Activated CD4-positive, CD25-positive, alpha-beta regulatory T cell treated with anti-CD3 and anti-CD28 coated beads, Interleukin-2, amount 50 U/mL, for 16 hours (primary cell): ENCODE data around the gene SWAP70.
"Not testable (repeated sequence)": the region's sequence is repeated elsewhere in the genome, so short reads cannot be mapped to it uniquely, and the experiment has no call there.

Experiments
- DNase-seq: peaks from one replicate; pipeline ENCODE4 v3.0.0-alpha.2; 2020; ENCODE audit warnings: low read depth, low spot score

SWAP70 gene

GRCh38 chr11:9663699-9664275, at the start of gene SWAP70:
TSS of gene SWAP70 (plus strand) at chr11:9664077. CDS start at chr11:9664180, 103 bp downstream.
- DNase-seq = peak; percentile 43

DNA sequence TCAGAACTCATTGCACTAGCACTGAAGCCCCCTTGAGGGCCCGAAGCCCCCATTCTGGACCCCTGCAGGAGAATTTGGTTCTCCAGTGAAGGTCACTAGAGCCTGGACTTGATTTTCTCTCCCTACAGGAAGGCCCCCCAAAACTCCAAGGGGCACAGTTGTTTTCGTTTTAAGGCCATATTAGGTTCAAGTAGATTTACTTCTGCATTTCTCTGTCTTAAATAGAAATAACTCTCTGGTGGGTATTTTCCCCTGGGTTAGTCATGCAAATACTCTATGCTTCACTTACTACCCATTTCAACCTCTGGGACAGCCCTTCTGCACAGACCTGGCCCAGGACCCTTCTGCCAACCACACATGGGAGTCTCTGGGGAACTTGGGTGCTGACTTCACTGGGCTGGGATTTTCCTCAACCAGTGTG, 48.8 kb upstream of the SWAP70 start:
- DNase-seq = no peak

DNA sequence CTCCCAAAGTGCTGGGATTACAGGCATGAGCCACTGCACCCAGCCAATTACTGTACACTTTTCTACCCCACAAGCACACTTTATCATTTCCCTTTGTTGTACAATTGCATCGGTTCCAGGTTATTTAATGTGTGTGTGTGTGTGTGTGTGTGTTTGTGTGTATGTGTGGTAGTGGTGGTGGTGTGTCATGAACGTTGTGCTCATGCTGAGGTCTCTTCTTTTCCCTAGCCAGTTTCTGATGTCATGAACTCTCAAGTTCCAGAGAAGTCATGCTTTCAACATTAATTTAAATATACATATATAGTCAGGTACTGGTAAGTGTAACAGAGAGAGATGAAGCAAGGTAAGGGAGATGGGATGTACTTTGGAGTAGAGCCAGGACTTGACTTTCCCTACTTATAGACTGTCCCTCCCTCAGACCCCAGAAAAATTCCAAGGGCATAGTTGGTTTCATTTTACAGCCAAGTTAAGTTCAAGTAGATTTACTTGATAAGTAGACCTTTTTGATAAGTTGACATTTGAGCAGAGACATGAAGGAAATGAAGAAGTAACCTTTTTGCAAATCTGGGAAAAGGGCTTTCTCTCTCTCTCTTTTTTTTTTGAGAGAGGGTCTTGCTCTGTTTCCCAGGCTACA, 47.7 kb upstream of the SWAP70 start:
- DNase-seq = no peak

DNA sequence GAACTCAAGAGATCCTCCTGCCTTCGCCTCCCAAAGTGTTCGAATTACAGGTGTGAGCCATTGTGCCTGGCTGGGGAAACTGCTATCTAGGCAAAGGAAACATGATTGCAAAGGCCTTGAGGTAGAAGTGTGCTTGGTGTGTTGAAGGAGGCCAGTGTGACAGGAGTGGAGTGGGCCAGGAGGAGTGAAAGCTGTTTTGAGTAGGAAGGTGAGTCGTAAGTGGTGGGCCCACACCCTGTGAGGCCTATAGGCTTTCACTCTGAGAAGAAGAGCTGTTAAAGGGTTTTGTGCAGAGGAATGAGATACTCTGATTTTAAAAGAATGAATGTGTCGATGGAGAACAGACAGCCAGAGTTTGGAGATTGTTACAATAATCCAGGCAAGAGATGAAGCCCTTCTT, 47.0 kb upstream of the SWAP70 start:
- no peak for DNase-seq

DNA sequence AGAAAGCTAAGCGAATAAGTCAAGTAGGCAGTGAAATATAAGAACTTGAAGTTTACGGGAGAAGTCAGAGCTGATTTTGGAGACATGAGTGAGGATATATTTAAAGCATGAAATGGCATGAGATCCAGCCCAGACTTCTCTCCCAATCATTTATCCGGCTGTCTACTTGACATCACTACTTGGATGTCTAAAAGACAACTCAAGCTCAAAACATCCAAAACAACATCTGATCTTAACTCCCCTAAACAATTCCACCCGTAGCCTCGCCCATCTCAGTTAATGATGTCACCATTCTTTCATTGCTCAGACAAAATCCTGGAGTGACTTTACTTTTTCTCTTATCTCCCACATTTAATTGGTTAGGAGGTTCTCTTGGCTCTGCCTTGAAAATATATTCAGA, 45.9 kb upstream of the SWAP70 start:
- no peak for DNase-seq

DNA sequence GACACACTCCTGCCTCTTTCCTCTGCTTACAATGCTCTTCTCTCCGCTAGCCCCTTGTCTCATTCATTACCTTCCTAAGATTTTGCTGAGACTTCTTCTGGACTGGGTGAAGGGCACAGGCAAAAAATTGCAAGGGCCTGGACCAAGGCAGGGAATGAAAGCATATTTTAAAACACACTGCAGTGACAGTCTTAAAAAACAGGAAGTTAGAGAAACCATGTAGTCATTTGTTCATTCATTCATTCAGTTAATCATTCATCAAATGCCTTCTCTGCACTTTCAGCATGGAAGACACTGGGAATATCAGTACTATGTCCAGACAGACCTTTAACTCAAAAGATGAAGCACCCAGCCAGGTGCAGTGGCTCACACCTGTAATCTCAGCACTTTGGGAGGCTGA, 44.9 kb upstream of the SWAP70 start:
- DNase-seq = no peak

DNA sequence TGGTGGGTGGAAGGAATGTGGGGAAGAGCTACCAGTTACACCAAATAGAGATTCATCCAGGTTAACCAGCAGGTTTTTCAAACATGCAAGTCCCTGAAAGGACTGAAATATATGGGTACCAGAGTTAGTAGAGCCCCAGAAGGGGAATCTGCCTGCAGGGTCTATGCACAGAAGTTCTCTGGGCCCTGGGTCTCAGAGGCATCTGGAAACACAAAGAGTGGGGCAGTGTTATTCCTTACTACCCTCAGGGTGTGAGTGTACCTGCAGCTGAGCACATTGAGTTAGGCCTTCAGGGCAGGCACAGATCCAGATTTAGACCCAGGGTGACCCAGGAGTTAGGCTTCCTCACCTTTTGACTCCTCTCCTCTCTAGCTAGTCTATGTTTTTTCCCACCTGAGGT, 43.9 kb upstream of the SWAP70 start:
- DNase-seq = no peak

- not testable (repeated sequence) for DNase-seq
Measured at GRCh38 chr11:9622353-9622752, 41.5 kb upstream of the SWAP70 start.

DNA sequence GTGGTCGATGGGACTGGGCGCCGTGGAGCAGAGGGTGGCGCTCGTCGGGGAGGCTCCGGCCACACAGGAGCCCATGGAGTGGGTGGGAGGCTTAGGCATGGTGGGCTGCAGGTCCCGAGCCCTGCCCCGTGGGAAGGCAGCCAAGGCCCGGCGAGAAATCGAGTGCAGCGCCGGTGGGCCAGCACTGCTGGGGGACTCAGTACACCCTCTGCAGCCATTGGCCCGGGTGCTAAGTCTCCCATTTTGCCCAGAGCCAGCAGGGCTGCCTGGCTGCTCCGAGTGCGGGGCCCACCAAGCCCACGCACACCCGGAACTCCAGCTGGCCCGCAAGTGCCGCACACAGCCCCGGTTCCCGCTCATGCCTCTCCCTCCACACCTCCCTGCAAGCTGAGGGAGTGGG, 40.8 kb upstream of the SWAP70 start:
- not testable (repeated sequence) for DNase-seq

- no peak for DNase-seq
Measured at GRCh38 chr11:9624448-9624847, 39.4 kb upstream of the SWAP70 start.

- no peak for DNase-seq
Measured at GRCh38 chr11:9625162-9625561, 38.7 kb upstream of the SWAP70 start.

DNA sequence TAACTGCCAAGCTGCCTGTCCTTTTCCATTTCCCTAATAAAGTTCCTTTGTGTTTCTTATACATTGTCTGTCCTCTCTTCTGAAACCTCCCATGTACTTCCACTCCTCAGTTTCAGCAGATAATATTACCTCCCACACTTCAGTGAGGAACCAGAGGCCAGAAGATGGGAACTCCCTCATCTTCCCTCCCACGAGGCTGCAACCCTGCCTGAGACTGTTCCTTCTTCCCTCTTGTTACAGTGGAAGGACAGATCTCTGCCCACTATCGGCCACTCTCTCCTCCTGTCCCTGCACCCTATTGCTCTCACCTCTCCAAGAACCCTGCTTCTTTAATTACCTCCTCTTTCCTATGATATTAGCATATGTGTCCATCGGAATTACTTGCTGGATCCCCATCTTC, 38.1 kb upstream of the SWAP70 start:
- no peak for DNase-seq

DNA sequence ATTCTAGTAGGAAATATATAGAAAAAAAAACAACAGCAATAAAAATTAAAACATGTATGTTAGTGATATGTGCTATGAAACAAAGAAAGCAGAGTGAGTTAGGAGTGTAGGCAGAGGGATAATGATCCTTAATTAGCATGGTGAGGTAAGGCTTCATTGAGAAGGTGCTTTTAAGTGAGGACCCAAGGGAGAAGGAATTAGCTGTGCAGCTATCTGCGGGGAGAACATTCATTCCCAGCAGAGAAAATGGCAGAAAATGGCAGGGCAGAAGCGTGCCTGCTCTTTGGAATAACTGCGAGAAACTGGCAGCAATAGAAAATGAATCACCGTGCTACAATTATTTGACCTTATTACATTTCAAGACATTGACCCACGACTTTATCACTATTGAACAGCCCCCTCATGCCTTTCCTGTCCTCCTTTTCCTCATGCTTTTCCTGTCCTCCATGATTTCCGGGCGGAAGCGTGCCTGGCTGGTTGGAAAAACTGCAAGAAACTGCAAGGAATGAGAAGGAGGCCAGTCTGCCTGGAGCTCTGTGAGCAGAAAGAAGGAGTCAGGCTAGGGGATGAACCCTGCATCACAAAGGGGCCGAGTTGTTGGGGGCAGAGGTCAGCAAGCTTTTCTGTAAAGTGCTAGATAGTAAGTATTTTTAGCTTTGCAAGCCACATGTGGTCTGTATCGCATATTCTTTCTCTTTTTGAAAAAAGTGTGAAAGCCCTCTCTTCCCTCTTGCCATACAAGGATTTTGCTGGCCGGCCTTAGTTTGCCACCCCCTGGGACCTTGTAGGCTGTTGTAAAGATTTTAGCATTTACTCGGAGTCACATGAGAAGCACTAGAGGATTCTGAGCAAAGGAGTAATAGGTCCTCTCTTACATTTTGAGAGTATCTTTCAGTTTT, 37.1 kb upstream of the SWAP70 start:
- DNase-seq = no peak

- no peak for DNase-seq
Measured at GRCh38 chr11:9629064-9629463, 34.8 kb upstream of the SWAP70 start.

GRCh38 chr11:9633679-9634078, 30.2 kb upstream of the SWAP70 start:
- no peak for DNase-seq

DNA sequence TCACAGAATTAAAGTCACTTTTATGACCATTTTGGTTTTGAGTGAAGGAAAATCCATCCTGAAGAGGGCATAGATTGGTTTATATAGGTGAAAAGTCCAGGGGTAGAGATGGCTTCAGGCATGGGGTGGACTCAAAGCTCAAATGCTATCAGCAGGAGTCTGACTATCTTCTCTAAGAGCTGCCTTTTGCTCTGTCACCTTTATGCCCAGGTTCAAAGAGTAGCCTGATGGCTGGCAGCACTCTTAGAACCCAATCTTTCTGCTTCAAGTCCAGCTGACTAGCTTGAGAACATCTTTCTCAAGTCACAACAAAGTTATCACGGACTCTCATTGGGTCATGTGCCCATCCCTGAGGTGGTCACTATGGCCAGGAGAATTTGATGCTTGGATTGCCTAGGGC, 27.2 kb upstream of the SWAP70 start:
- DNase-seq = no peak

DNA sequence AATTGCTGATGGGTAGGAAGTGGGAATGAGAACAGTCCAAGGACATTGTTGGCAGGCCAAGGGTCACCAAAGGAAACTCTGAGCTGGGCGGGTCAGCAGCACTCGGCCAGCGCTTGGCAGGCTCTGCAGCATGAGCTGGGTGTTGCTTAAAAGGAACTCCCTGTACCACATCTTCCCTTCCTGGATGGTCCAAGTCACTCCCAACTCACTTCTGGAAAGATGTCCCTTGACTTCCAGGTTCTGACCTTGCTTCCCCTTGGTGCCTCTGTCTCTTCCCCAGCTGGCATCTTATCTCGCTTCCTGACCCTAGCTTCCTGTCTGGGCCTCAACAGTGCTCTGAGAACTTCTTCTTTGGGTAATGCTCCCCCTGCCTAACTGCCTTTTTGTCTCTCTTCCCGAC, 24.8 kb upstream of the SWAP70 start:
- no peak for DNase-seq

GRCh38 chr11:9639985-9640384, 23.9 kb upstream of the SWAP70 start:
- no peak for DNase-seq

DNA sequence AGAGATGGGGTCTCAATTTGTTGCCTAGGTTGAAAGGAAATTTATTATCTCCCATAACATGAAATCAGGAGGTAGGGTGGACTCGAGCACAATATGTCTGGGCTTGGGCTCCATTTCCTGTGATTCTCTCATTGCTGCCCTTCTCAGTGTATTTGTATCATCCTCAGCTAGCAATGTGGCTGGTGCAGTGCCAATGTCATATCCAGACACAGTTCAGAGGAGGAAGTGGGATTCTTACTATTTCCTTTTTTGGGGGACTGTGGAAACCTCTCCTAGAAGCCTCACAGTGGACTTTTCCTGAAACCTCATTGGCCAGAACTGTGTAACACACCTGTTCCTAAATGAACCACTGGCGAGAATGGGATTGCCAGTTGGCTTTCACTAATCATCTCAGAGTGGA, 21.0 kb upstream of the SWAP70 start:
- DNase-seq = no peak

DNA sequence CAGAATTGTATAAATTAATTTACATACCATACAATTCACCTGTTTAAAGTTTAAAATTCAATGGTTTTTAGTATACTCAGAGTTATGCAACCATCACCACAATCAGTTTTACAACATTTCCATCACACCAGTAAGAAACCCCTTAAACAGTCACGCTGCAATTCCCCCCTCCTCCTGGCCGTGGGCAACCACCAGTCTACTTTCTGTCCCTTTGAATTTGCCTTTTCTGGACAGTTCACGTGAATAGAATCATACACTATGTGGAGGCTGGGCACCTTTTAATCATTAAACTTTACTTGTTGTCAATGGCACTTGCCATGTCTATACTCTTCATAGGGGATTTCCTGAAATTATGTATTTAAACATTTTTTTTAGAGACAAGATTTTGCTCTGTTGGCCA, 20.1 kb upstream of the SWAP70 start:
- no peak for DNase-seq

DNA sequence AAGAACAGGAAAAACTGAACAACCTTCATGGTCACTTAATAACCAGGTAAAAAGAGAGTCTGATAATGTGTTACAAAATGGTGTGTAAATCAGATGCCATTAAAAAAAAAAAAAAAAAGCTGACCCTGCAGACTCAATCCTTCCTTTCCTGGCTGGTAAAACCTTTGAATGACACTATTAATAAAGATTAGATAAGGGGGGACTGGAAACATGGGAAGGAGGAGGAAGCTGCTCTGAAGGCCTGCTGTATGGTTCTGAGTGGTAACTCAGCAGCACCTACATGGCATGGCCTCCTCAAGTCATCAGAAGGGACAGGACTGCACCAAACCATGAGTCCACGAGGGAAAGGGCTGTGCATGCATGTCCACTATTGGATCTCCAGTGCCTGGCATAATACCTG, 18.0 kb upstream of the SWAP70 start:
- DNase-seq = no peak

DNA sequence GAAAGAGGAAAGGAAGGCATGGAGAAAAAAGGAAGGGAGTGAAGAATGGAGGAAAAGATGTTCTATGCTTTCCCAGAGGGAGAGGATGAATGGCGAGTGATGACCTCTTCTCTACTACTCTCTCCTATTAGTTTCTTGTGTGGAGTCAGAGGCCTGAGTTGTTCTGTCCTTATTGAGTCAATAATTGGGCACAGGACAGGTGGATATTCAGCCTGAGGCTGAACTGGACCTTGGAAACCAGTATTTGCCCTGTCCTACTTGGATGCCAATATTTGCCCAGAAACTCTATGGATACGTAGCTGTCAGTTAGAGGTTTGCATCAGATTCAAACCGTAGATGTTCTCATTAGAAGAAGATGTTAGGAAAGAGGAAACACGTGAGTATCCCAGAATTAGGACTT, 17.6 kb upstream of the SWAP70 start:
- no peak for DNase-seq

- no peak for DNase-seq
Measured at GRCh38 chr11:9651481-9651880, 12.4 kb upstream of the SWAP70 start.
